Activated naive CD4-positive, alpha-beta T cell treated with anti-CD3 and anti-CD28 coated beads, Interleukin-2, amount 10 ng/mL, durations not matched to agents 7 days and 5 days (primary cell): ENCODE data around the gene LRRK1.

Experiments used
- CTCF ChIA-PET: fragments of 350-600 bp; sonication (Branson Sonifier 250); formaldehyde crosslinking; loops from one replicate; lab custom pipeline; 2021; ENCODE audit warnings: antibody characterized with exemption; lab: Charles Lee
- DNase-seq: peaks from one replicate; pipeline ENCODE4 v3.0.0-alpha.2; 2020
- H3K27ac Mint-ChIP-seq: one replicate; pipeline ENCODE4 v1.8.0; 2021; ENCODE audit warnings: mild to moderate bottlenecking, moderate library complexity, mixed read lengths
- H3K27me3 Mint-ChIP-seq: one replicate; pipeline ENCODE4 v1.8.0; 2021; ENCODE audit warnings: mild to moderate bottlenecking, mixed read lengths
- H3K36me3 Mint-ChIP-seq: one replicate; pipeline ENCODE4 v1.8.0; 2021; ENCODE audit warnings: mixed read lengths
- H3K4me1 Mint-ChIP-seq: one replicate; pipeline ENCODE4 v1.8.0; 2021; ENCODE audit warnings: mixed read lengths
- H3K4me3 Mint-ChIP-seq: one replicate; pipeline ENCODE4 v1.8.0; 2021; ENCODE audit warnings: mild to moderate bottlenecking, moderate library complexity, mixed read lengths
- H3K9me3 Mint-ChIP-seq: one replicate; pipeline ENCODE4 v1.8.0; 2021; ENCODE audit warnings: mixed read lengths

The LRRK1 gene

DNA sequence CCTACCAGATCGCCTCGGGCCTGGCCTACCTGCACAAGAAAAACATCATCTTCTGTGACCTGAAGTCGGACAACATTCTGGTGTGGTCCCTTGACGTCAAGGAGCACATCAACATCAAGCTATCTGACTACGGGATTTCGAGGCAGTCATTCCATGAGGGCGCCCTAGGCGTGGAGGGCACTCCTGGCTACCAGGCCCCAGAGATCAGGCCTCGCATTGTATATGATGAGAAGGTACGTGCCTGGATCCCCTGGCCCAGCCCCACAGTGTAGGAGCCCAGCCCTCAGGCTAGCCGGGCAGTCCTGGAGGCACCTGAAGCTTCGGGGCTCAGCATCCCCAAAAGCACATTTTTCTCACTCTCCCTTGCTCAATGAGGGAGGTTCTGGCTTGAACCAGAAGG is 135.8 kb downstream of the LRRK1 start:
- Mint-ChIP-seq H3K36me3 (no peaks in the 10 kb centered on the region), H3K9me3 (no peaks in the 10 kb centered on the region), H3K27me3 (peaks cover 18% of the 10 kb centered on the region), H3K27ac (no peak overlapping the region), H3K4me1 (no peaks in the 10 kb centered on the region), H3K4me3 (no peak overlapping the region)
- CTCF ChIA-PET: interaction anchor here (1.7 kb wide), 1 partner anchor 46 kb away, joined by 7 read pairs; no protein-coding TSS in a partner anchor
- no peak for DNase-seq

DNA sequence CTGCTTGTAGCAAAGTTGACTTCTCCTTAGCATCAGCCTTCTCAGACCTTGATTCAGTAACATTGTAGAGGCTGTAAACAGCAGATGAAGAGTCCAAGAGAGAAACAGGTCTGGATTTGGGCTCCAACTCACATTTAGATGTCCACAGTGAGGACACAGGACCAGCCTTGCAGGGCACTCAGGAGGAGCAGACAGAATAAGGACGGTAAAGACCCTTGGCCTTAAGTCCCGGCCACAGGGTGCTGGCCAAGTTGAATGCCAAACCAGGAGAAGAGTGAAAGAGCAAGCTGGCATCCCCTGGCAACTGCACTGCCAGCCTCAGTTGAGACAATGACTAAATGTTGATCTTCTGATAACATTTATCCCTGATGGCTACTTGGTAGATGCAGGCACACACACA is 136.3 kb downstream of the LRRK1 start:
- no peaks in the 10 kb centered on the region for H3K9me3 Mint-ChIP-seq
- peaks cover 18% of the 10 kb centered on the region for H3K27me3 Mint-ChIP-seq
- CTCF ChIA-PET: interaction anchor here (1.0 to 1.7 kb wide), 2 partner anchors 47 to 201 kb away, joined by 3 to 7 read pairs; no protein-coding TSS in a partner anchor
- no peak overlapping the region for H3K27ac Mint-ChIP-seq
- H3K4me1 Mint-ChIP-seq: no peaks in the 10 kb centered on the region
- DNase-seq: no peak
- H3K4me3 Mint-ChIP-seq: no peak overlapping the region
- no peaks in the 10 kb centered on the region for H3K36me3 Mint-ChIP-seq

DNA sequence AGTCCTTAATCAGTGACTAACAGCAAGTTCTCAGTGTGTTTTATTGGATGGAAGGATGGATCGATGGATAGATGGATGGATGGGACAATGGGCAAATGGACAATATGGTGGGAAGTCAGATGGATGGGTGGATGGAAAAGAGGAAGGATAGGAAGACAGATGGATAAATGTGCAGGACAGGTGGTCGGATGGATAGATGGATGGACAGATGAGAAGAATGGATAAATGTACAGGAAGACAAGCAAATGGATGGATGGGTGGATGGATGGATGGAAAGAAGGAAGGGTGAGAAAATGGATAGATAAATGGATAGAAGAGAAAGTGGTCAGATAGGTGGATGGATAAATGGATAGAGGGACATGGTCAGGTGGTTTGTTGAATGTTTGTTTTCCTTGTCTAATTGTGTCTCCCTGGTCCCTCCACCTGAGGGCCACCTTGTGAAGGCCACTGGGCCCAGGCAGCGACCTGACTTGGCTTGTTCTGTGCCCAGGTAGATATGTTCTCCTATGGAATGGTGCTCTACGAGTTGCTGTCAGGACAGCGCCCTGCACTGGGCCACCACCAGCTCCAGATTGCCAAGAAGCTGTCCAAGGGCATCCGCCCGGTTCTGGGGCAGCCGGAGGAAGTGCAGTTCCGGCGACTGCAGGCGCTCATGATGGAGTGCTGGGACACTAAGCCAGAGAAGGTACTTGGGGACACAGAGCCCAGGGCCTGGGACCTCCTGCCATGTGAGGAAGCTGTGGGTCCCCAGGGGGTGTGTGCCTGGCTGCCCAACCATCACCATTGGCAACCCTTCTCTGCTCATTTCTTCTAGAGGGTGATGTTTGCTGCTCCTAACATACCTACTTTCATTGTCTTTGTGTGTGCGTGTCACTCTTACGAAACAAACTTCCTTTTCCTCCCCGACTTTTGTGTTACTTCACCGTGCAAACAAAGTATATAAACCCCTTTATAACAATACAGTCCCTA is 137.5 kb downstream of the LRRK1 start:
- Mint-ChIP-seq H3K27me3 (peaks cover 18% of the 10 kb centered on the region), H3K27ac (no peak overlapping the region), H3K4me1 (no peaks in the 10 kb centered on the region), H3K4me3 (no peak overlapping the region), H3K36me3 (no peaks in the 10 kb centered on the region), H3K9me3 (no peaks in the 10 kb centered on the region)
- CTCF ChIA-PET: interaction anchor here (1.0 to 1.7 kb wide), 4 partner anchors 41 to 199 kb away, joined by 3 to 7 read pairs (median 5); no protein-coding TSS in a partner anchor
- no peak for DNase-seq

DNA sequence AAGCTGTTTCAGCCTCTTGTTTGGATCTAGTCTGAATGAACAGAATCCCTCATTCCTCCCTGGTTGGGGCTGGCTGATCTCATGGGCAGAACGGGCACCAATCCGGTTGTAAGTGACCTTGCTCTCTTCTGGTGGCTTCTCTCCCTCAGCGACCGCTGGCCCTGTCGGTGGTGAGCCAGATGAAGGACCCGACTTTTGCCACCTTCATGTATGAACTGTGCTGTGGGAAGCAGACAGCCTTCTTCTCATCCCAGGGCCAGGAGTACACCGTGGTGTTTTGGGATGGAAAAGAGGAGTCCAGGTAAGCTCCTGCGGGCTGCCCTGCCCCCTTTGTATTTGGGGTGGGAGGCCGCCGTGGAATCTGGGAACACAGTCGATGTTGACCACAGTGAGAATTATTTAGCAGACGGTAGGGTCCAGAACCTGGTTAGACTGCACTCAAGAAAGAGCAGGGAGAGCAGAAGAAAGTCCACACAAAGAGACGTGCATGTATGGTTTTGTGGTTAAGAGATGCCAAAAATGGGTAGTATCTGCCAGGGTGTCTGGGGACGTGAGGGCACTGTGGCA is 138.8 kb downstream of the LRRK1 start:
- CTCF ChIA-PET: interaction anchor here (1.2 to 1.7 kb wide), 2 partner anchors 42 to 50 kb away, joined by 4 to 6 read pairs; no protein-coding TSS in a partner anchor
- DNase-seq: no peak
- Mint-ChIP-seq H3K27ac (no peak overlapping the region), H3K4me3 (no peak overlapping the region), H3K4me1 (no peaks in the 10 kb centered on the region), H3K36me3 (no peaks in the 10 kb centered on the region), H3K9me3 (no peaks in the 10 kb centered on the region), H3K27me3 (peaks cover 18% of the 10 kb centered on the region)

DNA sequence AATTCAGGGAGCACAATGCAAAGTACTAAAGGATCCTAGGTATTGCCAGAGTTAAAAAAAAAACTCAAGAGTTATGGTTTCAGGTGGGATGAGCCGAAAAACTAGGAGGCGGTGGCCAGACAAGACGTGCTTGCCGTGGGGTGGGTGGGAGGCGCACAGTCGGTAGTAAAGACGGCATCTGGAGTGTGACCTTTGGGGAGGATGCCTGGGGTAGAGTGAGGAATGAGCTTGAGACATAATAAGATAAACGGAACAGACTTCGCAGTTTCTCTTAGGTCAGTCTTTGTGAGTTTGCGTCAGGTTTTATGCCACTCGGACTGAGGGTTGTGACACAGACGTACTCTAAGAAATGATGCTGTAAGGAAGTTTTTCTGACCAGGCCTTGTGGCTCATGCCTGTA is 139.6 kb downstream of the LRRK1 start:
- no peaks in the 10 kb centered on the region for H3K36me3 Mint-ChIP-seq
- H3K9me3 Mint-ChIP-seq: no peaks in the 10 kb centered on the region
- no peak overlapping the region for H3K4me3 Mint-ChIP-seq
- no peak overlapping the region for H3K27ac Mint-ChIP-seq
- no peak for DNase-seq
- no peaks in the 10 kb centered on the region for H3K4me1 Mint-ChIP-seq
- CTCF ChIA-PET: no interaction called here
- peaks cover 18% of the 10 kb centered on the region for H3K27me3 Mint-ChIP-seq

DNA sequence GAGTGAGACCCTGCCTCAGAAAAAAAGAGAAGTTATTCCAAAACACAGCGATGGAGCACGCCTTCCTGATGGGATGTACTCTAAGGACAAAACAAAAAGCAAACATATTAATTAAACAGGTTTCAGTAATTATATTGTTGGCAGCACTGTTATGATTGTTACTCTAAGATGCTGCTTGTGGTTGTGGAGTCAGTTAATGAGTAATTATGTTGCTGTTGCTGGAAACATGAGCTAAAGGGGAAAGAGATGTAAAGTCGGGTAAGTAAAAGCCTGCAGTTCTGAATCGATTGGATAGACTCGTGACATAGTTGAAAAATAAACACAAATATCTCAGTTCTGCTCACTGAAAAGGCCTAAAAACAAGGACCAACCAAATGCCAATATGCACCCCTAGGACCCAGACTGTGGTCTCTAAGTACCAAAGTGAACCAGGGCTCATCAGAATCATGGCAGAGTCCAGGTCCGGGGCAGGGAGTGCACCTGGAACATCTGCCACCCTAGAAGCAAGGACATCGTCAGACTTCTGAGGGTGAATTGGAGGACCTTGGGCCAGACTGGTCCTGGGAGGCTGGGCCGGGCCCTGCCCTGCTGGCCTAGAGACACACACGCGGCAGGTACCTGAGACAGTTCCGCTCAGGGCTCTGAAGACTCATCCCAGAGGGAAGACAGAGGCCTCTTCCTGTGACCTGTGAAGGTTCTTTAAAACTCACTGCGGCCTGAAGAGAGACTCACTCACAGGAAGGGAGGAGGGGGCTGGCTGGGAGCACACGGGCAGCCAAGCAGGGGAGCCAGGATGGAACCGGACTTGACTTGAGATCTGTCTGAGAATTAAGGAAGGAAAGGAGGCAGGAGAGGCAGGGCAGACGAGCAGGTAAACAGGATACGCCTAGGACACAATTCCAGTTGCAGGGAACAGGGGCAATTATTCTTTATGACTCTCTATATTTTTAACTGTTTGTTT is 140.5 kb downstream of the LRRK1 start:
- H3K9me3 Mint-ChIP-seq: no peaks in the 10 kb centered on the region
- no peak overlapping the region for H3K4me3 Mint-ChIP-seq
- H3K4me1 Mint-ChIP-seq: no peaks in the 10 kb centered on the region
- peaks cover 18% of the 10 kb centered on the region for H3K27me3 Mint-ChIP-seq
- no peaks in the 10 kb centered on the region for H3K36me3 Mint-ChIP-seq
- CTCF ChIA-PET: interaction anchor here (0.6 to 1.1 kb wide), 3 partner anchors 52 to 443 kb away, joined by 3 read pairs; no protein-coding TSS in a partner anchor
- DNase-seq: no peak
- H3K27ac Mint-ChIP-seq: no peak overlapping the region

DNA sequence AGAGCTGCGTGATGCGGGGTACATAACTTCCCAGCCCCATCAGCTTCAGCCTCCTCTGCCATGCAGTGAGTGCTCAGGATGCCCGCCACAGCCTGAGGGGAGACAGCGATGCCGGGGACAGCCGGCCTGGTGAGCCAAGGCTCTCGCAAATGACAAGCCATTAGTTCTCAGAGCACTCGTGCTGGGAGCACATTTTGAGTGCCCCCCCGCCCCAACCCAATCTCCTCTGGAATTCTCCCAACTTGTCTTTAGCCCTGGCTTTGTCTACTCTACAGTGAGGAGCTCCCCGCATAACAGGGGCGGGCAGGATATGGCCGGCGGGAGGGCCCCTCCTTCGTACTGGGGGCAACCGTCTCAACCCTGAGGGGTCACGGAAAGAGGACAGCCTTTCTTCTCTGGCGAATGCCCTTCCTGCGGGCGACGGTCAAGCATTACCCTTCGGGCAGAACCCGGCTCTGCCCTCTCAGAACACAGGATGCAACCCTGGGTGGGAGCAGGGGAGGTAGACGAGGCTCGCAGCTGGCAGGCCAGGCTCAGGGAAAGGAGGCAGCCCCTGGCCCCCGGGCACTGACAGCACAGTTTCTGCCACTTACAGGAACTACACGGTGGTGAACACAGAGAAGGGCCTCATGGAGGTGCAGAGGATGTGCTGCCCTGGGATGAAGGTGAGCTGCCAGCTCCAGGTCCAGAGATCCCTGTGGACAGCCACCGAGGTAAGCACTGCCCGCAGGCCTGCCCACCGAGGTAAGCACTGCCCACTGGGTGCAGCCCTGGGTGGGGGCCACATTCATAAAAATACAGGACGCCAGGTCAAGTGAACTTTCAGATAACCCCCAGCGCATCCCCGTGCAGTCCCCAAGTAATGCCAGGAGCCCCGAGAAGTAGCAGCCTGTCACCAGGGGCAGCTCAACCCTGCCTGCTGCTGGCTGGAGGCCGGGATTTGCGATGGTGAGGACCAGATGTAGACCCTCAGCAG is 141.7 kb downstream of the LRRK1 start:
- CTCF ChIA-PET: interaction anchor here (0.6 to 1.1 kb wide), 3 partner anchors 53 to 441 kb away, joined by 3 read pairs; no protein-coding TSS in a partner anchor
- H3K4me3 Mint-ChIP-seq: no peak overlapping the region
- H3K27me3 Mint-ChIP-seq: peaks cover 18% of the 10 kb centered on the region
- H3K4me1 Mint-ChIP-seq: no peaks in the 10 kb centered on the region
- no peak overlapping the region for H3K27ac Mint-ChIP-seq
- no peaks in the 10 kb centered on the region for H3K9me3 Mint-ChIP-seq
- H3K36me3 Mint-ChIP-seq: no peaks in the 10 kb centered on the region
- peak; percentile 17 for DNase-seq

DNA sequence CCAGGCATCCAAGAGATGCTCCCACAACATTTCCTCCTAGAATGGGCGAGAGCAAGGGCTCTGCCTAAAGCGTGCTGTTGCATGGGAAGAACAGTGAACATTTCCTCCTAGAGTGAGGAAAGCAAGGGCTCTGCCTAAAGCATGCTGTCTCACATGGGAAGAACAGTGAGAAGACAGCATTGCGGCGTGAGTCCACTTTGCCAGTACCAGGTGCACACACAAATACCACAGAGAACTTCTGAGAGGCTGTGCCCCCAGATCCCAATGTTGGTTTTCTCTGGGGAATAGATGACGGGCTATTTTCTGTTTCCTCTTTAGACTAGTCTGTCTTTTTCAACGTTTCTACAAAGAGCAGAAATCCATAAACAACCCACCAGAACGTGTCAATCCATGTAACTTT is 142.9 kb downstream of the LRRK1 start:
- Mint-ChIP-seq H3K36me3 (no peaks in the 10 kb centered on the region), H3K9me3 (no peaks in the 10 kb centered on the region), H3K4me1 (no peaks in the 10 kb centered on the region), H3K27ac (no peak overlapping the region), H3K4me3 (no peak overlapping the region), H3K27me3 (peaks cover 11% of the 10 kb centered on the region)
- no peak for DNase-seq
- CTCF ChIA-PET: no interaction called here

DNA sequence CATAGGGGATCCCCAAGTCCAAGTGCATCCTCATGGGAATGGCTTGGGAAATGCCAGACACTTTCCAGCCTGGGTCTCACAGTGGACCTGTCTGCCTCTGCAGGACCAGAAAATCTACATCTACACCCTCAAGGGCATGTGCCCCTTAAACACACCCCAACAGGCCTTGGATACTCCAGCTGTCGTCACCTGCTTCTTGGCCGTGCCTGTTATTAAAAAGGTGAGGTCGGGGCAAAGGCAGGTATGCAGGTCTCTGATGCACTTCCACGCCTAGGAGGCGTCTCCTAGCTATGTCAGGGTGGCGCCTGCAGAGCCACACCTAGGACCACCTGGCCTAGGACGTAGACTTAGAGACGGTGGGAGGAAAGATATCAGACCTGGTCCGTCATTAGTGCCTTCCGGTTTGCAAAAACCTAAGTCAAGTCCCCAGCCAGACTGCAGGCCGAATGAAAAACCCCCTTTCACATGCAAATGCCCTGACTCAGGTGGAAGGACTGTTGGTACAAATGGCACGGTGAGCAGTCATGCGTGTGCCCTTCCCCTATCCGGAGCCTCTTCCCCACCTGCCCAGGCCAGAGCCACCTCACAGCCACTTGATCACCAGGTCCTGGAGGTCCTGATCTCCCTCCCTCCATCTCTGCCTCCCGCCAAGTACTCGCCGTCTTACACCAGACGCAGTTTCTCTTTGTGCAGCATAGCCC is 143.5 kb downstream of the LRRK1 start:
- CTCF ChIA-PET: interaction anchor here (2.5 kb wide), 1 partner anchor 195 kb away, joined by 9 read pairs; no protein-coding TSS in a partner anchor
- peak; percentile 16 for DNase-seq
- no peak overlapping the region for H3K27ac Mint-ChIP-seq
- no peaks in the 10 kb centered on the region for H3K9me3 Mint-ChIP-seq
- H3K36me3 Mint-ChIP-seq: no peaks in the 10 kb centered on the region
- peaks cover 6% of the 10 kb centered on the region for H3K27me3 Mint-ChIP-seq
- H3K4me3 Mint-ChIP-seq: no peak overlapping the region
- no peaks in the 10 kb centered on the region for H3K4me1 Mint-ChIP-seq

DNA sequence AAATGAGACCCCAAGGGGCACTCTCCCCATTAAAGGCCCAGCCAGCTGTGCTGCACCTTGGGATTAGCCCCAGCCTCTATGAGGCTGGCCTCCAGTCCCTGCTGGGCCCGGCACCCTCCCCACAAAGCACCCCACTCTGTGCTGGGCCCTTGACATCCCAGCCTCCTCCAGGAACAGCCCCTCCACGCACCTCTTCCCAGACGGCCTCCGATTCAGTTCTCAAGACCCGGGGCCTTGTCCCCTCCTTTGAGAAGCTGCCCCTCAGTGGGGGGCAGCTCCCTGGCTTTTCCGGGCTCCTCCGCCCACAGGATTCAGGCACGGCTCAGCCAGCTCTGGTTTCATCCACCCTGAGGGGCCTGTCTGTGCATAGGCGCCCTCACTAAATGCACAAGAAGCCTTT is 144.1 kb downstream of the LRRK1 start:
- no peaks in the 10 kb centered on the region for H3K9me3 Mint-ChIP-seq
- no peaks in the 10 kb centered on the region for H3K36me3 Mint-ChIP-seq
- CTCF ChIA-PET: interaction anchor here (2.5 kb wide), 1 partner anchor 194 kb away, joined by 9 read pairs; no protein-coding TSS in a partner anchor
- H3K27me3 Mint-ChIP-seq: peaks cover under 1% of the 10 kb centered on the region
- no peaks in the 10 kb centered on the region for H3K4me1 Mint-ChIP-seq
- H3K4me3 Mint-ChIP-seq: no peak overlapping the region
- peak; percentile 11 for DNase-seq
- no peak overlapping the region for H3K27ac Mint-ChIP-seq

DNA sequence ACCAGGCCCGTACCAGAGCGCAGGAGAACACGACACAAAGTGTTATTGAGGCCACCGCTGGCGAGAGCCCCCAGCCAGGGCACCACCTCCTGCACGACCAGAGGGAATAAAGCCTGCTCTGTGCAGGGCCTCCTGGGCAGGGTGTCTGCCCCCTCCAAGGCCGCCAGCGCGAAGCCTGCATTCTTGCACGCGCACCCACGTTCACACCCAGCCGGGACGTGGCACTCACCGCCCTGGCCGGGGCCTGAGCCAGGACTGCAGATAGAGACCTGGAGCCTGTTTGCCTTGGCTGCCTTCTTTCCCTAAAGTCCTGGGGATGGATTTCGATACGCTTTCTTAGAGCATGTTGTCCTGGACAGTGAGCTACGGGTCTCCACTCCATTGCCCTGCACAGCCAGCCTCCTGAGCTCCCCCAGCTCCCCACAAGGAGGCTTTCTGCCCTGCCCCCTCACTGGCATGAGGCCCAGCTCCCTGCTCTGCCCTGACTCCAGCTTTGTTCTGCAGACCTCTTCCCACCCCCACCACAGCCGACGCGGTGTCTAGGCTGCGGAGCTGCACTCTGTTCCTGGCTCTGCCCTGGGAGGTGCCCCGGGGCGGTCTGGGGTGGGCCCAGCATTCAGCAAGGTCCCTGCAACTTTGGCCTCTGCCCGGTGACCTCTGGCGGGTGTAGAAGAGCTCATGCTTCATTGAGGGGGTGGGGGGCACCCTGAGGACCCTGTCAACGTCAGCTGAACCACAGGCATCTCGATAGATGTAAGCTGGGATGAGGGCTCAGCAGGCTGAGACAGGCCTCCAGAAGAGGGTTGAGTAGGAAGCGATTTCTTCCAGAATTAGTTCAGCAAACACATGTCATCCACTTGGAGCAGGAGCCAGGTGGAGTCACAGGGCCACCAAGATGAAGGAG is 145.0 kb downstream of the LRRK1 start:
- DNase-seq: peak; percentile 14
- CTCF ChIA-PET: interaction anchor here (0.6 to 2.5 kb wide), 3 partner anchors 56 to 577 kb away, joined by 3 to 9 read pairs (median 5); no protein-coding TSS in a partner anchor

More for the DNA sequence above, 145.0 kb downstream of the LRRK1 start:
- Mint-ChIP-seq H3K4me3 (no peak overlapping the region), H3K4me1 (no peaks in the 10 kb centered on the region), H3K27ac (no peak overlapping the region), H3K9me3 (no peaks in the 10 kb centered on the region), H3K36me3 (no peaks in the 10 kb centered on the region), H3K27me3 (no peaks in the 10 kb centered on the region)
